Prostate gland (tissue), 2 donors: Measurements from ENCODE around the gene ZNF496. TPM values are rescaled to one million over a fixed set of nuclear protein-coding genes. Genes with fewer than 3 reads are reported as not detected.

Experiments used
- DNase-seq: peaks from one replicate; pipeline ENCODE4 v3.0.0-alpha.2; 2019; ENCODE audit warnings: low spot score
- H3K27ac ChIP-seq, 2 donors: fragments of 200-600 bp; sonication (generic); 2 replicates each; pipeline ENCODE4 v1.5.1; 2017 to 2019
- H3K27me3 ChIP-seq: fragments of 200-600 bp; sonication (generic); replicated peaks from 2 replicates; pipeline ENCODE4 v1.5.1; 2019; ENCODE audit not compliant: insufficient read depth
- H3K36me3 ChIP-seq, 2 donors: fragments of 200-600 bp; sonication (generic); 1 replicate in 1 of 2; 2 replicates in 1 of 2; pipeline versions ENCODE4 v1.5.1 to v1.8.1; 2017 to 2019
- H3K4me1 ChIP-seq: fragments of 200-600 bp; sonication (generic); replicated peaks from 2 replicates; pipeline ENCODE4 v1.5.1; 2019
- H3K4me3 ChIP-seq, 2 donors: fragments of 200-600 bp; sonication (generic); 2 replicates each; pipeline ENCODE4 v1.5.1; 2017 to 2019
- H3K9me3 ChIP-seq: fragments of 200-600 bp; sonication (generic); 2 replicates; pipeline ENCODE4 v1.5.1; 2017
- POLR2A ChIP-seq: fragments of 450-650 bp; IDR thresholded peaks from one replicate; pipeline ENCODE4 v1.6.1; 2016; ENCODE audit warnings: antibody characterized with exemption, mild to moderate bottlenecking
- POLR2AphosphoS5 ChIP-seq: sonication (generic); formaldehyde crosslinking; IDR thresholded peaks from one replicate; pipeline ENCODE4 v1.6.1; 2017; ENCODE audit warnings: antibody characterized with exemption
- WGBS: methylation state at CpG from one replicate; pipeline ENCODE4 v1.1.5; 2018; 5-methylcytosine and 5-hydroxymethylcytosine counted together
- intact Hi-C: fragments of 100-400 bp; cut with DNase I; formaldehyde crosslinking; loops from one replicate; pipeline ENCODE4 v1.14.2; 2022
- total RNA-seq, 2 donors: library from RNA; depleted of rRNA; stranded (reverse); fragments of >200 nt; gene quantifications; one replicate each; pipeline ENCODE4 v1.1.0, GENCODE V29; 2016
- TF ChIP-seq, protein P1 (sequence below), 4 experiments: fragments of 200-600 bp in 2 of 4; fragments of 450-650 bp in 2 of 4; sonication (generic) in 2 of 4; IDR thresholded peaks; 1 replicate in 3 of 4; 2 replicates in 1 of 4; pipeline ENCODE4 v1.5.1; 2016 to 2019; ENCODE audit warnings: antibody characterized with exemption in 4 of 4, mild to moderate bottlenecking in 2 of 4, moderate library complexity in 2 of 4

Gene ZNF496
- total RNA-seq, 2 donors from 2014 or later = 32.1 to 68.2 TPM

GRCh38 chr1:247298124-247298481, 33.6 kb downstream of the ZNF496 start:
- H3K36me3 ChIP-seq = peaks cover 0 to 5% of the 10 kb centered on the region in 2 donors
- DNase-seq = no peak
- H3K4me1 ChIP-seq = no peaks in the 10 kb centered on the region
- no peaks in the 10 kb centered on the region for H3K27me3 ChIP-seq
- no peaks in the 10 kb centered on the region for H3K9me3 ChIP-seq
- no peak overlapping the region for H3K27ac ChIP-seq
- TF ChIP-seq POLR2AphosphoS5 (no peak), POLR2A (no peak)
- TF ChIP-seq, protein P1, sequence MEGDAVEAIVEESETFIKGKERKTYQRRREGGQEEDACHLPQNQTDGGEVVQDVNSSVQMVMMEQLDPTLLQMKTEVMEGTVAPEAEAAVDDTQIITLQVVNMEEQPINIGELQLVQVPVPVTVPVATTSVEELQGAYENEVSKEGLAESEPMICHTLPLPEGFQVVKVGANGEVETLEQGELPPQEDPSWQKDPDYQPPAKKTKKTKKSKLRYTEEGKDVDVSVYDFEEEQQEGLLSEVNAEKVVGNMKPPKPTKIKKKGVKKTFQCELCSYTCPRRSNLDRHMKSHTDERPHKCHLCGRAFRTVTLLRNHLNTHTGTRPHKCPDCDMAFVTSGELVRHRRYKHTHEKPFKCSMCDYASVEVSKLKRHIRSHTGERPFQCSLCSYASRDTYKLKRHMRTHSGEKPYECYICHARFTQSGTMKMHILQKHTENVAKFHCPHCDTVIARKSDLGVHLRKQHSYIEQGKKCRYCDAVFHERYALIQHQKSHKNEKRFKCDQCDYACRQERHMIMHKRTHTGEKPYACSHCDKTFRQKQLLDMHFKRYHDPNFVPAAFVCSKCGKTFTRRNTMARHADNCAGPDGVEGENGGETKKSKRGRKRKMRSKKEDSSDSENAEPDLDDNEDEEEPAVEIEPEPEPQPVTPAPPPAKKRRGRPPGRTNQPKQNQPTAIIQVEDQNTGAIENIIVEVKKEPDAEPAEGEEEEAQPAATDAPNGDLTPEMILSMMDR (IDR thresholded peaks at IDR 0.05) = no peak
- H3K4me3 ChIP-seq = no peak overlapping the region
- intact Hi-C loops = no loop called here
- WGBS = 43% methylated on average over 6 of the region's 6 CpGs

DNA sequence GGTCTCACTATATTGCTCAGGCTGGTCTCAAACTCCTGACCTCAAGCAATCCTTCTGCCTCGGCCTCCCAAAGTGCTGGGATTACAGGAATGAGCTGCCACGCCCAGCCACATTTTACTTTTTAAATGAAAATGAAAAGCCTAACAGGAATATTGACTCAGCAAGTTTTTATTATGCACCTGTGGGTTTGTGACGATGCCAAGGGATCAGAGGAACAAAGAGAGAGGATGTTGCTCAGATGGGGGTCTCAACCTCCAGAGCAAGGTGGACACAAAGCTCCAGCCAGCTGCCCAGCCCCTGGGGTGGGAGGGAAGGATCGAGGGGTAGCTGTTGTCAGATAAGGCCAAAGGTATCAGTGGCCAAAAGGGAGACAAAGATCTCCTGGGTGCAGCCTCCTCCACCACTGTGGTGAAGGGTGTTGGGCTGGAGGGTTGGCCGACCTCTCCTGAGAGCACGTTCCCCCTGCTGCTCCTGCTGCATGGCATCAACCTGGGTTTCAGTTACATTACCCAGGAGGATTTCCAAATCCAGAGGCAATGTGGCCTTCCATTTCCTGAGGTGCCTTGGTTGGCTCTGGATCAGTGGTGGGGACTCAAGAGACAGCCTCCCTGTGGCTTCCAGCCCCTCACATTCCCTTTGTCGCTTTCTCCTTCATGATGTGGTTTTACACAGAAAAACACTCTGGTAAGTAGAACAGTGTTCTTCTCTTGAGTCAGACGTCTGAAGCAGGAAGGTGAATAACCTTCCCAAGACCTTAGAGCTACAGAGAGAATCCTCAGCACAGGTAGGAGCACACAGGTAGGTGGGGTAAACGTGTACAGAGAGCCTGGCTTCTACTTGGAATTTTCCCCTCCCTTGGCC, 34.2 kb downstream of the ZNF496 start:
- no peak for DNase-seq
- Histone ChIP-seq H3K27ac (no peak overlapping the region), H3K36me3 (peaks cover 0 to 2% of the 10 kb centered on the region in 2 donors), H3K4me1 (no peaks in the 10 kb centered on the region), H3K9me3 (no peaks in the 10 kb centered on the region), H3K27me3 (no peaks in the 10 kb centered on the region), H3K4me3 (no peak overlapping the region)
- 55% methylated on average over 9 of the region's 9 CpGs for WGBS
- no peak for TF ChIP-seq POLR2A
- TF ChIP-seq POLR2AphosphoS5 = no peak
- TF ChIP-seq, protein P1 (IDR thresholded peaks at IDR 0.05) = no peak
- intact Hi-C loops = no loop called here

GRCh38 chr1:247296599-247297180, 35.0 kb downstream of the ZNF496 start:
- no peaks in the 10 kb centered on the region for H3K36me3 ChIP-seq
- intact Hi-C loops = no loop called here
- H3K4me1 ChIP-seq = no peaks in the 10 kb centered on the region
- TF ChIP-seq POLR2A (no peak), POLR2AphosphoS5 (no peak)
- TF ChIP-seq, protein P1 (IDR thresholded peaks at IDR 0.05) = no peak
- H3K27me3 ChIP-seq = no peaks in the 10 kb centered on the region
- no peak overlapping the region for H3K27ac ChIP-seq
- 93% methylated on average over 8 of the region's 8 CpGs for WGBS
- DNase-seq = no peak
- no peaks in the 10 kb centered on the region for H3K9me3 ChIP-seq
- H3K4me3 ChIP-seq = no peak overlapping the region

DNA sequence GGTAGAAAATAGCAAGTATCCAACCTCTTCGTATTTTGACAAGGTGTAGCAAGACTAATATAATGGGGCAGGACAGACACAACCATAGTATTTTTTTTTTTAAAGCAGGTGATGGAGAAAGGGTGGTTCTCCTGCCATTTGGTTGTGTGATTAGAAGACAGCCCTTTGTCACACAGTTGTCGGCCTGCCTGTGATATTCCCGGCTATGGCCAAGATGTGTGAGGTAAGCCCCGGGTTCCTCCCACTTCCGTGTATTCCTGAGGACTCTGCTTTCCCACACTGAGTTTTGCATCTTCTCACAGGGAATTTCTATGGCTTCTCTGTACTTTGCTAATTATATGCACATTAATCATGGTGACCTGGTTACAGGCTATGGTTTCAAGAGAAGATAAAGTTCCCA, 35.9 kb downstream of the ZNF496 start:
- H3K4me3 ChIP-seq = no peak overlapping the region
- intact Hi-C loops = no loop called here
- H3K27me3 ChIP-seq = no peaks in the 10 kb centered on the region
- DNase-seq = no peak
- no peak overlapping the region for H3K27ac ChIP-seq
- H3K36me3 ChIP-seq = no peaks in the 10 kb centered on the region
- H3K9me3 ChIP-seq = no peaks in the 10 kb centered on the region
- no peaks in the 10 kb centered on the region for H3K4me1 ChIP-seq
- WGBS = 91% methylated on average over 5 of the region's 5 CpGs
- TF ChIP-seq POLR2A (no peak), POLR2AphosphoS5 (no peak)
- TF ChIP-seq, protein P1 (IDR thresholded peaks at IDR 0.05) = no peak
